GM12892 (cell line): ENCODE data around the gene CPLX1.

ENCODE experiments used
- DNase-seq: peaks from one replicate; pipeline ENCODE4 v3.0.0; 2011; ENCODE audit not compliant: insufficient read length
- FAIRE-seq: peaks from 2 replicates; lab custom pipeline; 2011; peaks lifted over from hg19 to GRCh38; lab: Jason Lieb, UNC
- POLR2A ChIP-seq: IDR thresholded peaks from 2 replicates; pipeline ENCODE4 v1.6.1; 2011; ENCODE audit warnings: low read depth, low read length, control low read depth
- POLR2AphosphoS5 ChIP-seq: IDR thresholded peaks from 2 replicates; pipeline ENCODE4 v1.6.1; 2011; ENCODE audit warnings: low read depth, low read length, control low read depth
- TAF1 ChIP-seq: IDR thresholded peaks from 2 replicates; pipeline ENCODE4 v1.6.1; 2011; ENCODE audit warnings: low read depth, mild to moderate bottlenecking, control low read depth, low read length, borderline replicate concordance

The CPLX1 gene

DNA sequence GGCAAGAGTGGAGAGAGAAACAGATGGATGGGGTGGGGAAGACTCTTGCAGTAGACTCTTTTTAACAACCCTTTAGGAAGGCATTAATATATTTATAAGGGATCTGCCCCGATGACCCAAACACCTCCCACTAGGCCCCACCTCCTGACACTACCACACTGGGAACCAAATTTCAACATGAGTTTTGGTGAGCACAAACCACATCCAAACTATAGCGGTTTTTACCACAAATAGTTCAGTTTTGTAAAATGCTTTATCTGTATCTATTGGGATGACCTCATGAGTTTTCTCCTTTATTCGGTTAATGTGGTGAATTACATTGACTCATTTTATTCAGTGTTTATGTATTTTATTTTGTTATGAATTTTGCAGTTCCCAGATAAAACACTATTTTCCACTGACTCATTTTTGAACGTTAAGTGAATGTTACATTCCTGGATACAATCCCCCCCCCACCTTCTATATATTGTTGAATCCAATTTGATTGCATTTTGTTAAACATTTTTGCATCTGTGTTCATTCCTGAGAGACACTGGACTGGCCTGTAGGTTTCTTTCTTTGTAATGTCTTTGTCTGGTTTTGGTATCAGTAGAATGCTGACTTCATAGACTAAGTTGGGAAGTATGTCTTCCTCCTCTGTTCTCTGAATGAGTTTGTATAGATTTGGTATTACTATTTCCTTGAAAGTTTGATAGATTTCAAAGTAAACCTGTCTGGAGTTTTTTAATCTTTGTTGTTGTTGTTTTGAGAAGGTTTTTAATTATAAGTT lies 13.9 kb upstream of the CPLX1 start:
- no peak for TF ChIP-seq POLR2A
- TF ChIP-seq POLR2AphosphoS5: no peak
- no peak for TF ChIP-seq TAF1
- FAIRE-seq (no peak), DNase-seq (no peak)

DNA sequence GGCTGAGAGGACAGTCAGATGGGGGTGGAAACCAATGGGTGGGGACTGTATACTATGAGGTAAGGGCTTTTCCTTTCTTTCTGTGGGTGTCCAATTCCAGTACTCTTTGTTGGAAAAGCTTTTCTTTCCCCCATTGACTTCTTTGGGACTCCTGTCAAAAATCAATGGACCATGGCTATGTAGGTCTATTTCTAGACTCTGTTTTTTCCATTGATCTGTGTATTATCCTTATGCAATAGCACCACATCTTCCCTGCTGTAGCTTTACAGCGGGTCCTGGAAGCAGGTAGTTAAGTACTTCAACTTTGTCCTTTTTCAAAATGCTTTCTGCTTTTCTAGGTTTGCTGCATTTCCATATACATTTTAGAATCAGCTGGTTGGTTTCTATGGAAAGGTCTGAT lies 11.8 kb upstream of the CPLX1 start:
- DNase-seq (no peak), FAIRE-seq (no peak)
- TF ChIP-seq POLR2AphosphoS5: no peak
- TF ChIP-seq TAF1: no peak
- TF ChIP-seq POLR2A: no peak

DNA sequence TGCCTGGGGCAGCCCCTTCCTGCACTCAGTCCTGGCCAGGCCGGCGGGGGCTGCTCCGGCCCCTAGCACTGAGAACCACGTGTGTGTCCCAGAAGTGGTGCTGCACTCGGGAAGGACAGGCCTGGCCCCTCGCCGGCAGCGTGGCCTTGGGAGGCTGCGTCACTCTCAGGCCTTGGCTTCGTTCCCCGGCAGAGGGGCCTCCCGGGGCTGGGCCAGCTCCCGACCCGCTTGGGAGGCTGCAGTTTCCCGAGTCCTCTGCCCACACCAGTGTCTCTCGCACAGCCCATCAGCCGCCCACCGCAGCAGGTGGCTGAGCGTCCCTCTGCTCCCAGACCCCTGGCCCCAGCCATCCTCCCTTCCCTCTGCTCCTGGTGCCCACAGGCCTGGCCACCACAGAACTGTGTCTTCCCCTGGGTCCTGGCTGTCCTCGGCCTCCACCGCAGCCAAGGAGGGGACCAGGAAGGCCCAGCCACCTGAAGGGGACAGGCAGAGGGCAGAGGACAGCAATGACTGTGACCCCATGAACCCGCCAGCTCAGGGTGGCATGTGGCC lies 10.9 kb upstream of the CPLX1 start:
- DNase-seq: no peak
- TF ChIP-seq POLR2A: no peak
- no peak for TF ChIP-seq POLR2AphosphoS5
- no peak for TF ChIP-seq TAF1
- no peak for FAIRE-seq

DNA sequence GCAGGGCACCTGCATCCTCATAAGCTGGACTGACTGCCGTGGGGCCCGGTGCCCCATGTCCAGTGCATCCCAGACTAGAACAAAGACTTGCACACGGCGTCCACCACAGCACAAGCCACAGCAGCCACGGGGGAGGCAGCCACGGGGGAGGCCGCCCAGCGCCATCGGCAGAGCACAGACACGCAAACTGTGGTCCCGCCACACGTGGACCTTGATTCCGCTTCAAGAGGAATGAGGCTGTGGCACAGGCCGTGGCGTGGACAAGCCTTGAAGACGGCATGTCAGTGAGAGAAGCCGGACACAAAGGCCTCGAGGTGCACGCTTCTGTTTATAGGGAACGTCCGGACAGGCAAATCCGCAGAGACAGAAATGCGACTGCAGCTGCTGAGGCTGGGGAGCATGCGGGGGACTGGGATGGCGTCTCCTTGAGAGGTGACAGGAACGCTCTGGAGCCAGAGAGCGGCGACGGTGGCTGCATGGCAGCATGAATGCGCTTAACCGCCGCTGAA lies 10.1 kb upstream of the CPLX1 start:
- TF ChIP-seq TAF1 (no peak), POLR2A (no peak), POLR2AphosphoS5 (no peak)
- no peak for FAIRE-seq
- DNase-seq: no peak

DNA sequence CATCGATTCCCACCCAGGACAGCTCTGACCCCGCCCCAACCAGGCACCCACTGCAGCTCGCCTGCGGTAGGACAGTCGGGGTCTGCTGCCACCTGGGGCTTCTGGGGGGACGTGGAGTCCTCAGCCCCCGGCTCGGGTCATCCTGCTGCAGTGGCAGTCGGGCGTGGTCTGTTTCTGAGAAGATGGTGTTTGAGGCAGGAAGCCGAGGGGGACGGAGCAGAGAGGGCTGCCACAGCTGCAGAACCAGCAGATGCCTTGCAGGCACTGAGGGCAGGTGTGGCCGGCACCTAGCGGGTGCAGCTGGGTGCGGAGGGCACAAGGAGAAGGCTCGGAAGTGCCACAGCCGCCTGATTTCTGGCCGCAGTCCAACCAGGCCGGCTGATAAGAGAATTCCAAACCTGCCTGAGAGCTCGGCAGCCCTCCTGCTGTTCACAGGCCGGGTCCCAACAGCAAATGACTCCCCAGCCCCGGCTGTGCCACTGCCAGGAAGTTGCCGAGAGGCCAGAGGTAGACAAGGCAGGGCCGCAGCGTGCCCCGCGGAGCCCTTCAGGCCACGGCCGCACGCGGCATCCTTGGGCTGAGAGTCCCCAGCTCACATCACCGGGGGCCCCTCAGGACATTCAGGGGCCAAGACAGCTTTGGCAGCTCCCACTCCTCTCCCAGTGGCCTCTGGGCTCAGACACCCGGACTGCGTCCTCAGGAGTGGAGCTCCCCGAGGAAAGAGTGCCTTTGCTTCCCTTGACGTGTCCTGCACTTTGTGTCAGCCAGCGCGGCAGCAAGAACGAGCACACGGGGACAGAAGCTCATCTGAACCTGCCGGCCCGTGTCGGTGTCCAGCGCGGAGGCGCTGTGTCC lies 9.4 kb upstream of the CPLX1 start:
- no peak for FAIRE-seq

DNA sequence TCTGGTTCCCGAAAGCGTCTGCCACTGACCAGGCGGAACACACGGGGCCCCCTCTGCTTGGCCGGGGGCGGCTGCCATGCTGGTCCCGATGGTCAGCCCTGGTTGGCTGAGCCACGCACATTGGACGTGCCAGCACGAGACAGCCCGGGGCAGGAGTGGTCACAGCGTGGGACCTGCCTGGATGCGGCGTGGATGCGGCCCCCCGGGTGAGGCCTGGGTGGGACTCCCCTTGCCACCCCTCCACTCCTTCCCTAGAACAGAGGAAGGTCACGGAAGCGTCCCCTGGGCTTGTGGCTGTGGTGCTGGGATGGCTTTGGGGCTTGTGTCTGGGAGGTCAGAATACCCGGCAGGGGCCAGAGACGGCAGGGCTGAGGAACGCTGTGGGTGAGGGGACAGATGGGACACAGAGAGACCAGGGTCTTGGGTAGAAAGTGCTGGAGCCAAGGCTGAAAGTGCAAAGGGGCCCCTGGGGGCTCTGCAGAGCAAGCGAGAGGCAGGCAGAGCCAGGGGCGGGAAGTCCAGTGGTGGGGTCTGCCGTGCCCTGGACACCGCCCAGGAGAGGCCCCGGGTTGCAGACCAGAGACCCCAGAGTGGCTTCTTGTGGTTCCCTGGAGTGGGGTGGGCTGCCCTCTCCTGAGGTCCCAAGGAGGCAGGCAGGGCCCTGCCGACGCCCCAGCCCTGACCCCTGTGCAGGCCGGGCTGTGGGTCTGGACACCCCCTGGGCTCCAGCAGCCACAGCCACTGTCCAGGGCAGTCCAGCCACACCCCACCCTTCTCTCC lies 8.6 kb upstream of the CPLX1 start:
- TF ChIP-seq POLR2A (no peak), POLR2AphosphoS5 (no peak)
- DNase-seq: no peak
- no peak for FAIRE-seq

More for the DNA sequence above, 9.4 kb upstream of the CPLX1 start:
- no peak for DNase-seq
- no peak for TF ChIP-seq TAF1
- TF ChIP-seq POLR2AphosphoS5: no peak
- TF ChIP-seq POLR2A: no peak

DNA sequence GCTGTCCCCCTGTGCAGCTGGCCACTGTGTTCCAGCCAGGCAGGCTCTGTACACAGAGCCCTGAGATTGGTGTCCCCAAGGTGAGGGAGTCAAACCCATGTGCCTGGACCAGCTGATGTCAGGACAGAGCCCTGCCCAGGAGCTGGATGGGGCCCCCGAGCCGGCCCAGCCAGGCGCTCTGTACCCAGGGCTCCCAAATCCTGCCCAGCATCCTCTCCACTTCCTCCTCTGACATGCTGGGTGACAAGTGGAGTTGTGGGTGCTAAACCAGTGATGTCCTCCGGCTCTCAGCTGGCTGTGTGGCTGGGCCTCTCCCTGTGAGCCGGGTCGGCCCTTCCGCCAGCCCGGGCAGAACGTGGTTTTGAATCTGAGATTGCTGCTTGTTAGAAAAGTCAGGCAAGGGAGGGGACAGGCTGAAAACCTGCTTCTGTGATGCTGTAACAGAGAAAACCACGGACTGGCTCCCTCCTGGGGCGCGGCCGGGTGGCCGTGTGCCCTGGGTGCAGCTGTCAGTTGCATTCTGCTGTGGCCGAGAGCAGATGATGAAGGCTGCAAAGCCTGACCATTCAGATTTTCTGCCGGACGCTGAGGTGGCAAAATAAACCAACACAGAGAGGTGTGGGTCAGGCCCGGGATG lies 7.9 kb upstream of the CPLX1 start:
- no peak for FAIRE-seq
- TF ChIP-seq POLR2AphosphoS5 (no peak), TAF1 (no peak), POLR2A (no peak)
- DNase-seq: no peak

DNA sequence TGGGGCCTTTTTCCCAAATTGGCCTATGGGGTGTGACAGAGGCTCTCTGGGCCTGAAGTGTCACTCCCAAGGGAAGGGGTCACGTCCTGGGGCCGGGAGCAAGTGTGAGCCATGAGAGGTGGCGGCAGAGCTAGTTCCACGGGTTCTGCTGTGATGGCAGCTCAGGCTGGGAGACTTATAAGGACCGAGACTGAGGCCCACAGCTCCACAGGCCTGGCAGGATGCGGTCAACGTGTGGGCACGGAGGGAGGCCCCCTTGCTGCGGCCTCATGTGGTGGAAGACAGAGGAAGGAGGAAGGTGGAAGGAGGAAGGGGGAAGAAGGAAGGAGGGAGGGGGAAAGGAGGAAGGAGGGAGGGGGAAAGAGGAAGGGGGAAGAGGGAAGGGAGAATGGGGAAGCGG lies 7.2 kb upstream of the CPLX1 start:
- TF ChIP-seq POLR2A (no peak), TAF1 (no peak), POLR2AphosphoS5 (no peak)
- FAIRE-seq: no peak
- DNase-seq: no peak

DNA sequence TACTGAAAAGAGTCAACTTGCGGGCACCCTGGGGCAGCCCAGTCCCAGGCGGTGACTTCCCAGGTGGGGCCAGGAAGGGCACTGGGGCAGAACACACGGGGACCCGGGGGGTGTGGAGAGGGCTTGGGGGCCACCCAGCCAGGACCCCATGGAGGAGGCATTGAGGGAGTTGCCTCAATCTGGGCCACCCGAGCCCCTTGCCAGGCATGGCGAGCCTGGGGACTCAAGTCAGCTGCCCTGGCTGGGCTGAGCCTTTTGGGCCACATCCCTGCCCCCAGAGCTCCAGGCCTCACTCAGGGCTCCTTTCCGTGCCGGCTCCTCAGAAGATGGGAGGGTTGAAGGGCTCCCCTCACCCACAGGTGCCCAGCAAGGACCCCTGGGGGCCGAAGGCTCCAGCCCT lies 6.6 kb upstream of the CPLX1 start:
- TF ChIP-seq POLR2A: no peak
- no peak for TF ChIP-seq POLR2AphosphoS5
- TF ChIP-seq TAF1: no peak
- DNase-seq (no peak), FAIRE-seq (no peak)

DNA sequence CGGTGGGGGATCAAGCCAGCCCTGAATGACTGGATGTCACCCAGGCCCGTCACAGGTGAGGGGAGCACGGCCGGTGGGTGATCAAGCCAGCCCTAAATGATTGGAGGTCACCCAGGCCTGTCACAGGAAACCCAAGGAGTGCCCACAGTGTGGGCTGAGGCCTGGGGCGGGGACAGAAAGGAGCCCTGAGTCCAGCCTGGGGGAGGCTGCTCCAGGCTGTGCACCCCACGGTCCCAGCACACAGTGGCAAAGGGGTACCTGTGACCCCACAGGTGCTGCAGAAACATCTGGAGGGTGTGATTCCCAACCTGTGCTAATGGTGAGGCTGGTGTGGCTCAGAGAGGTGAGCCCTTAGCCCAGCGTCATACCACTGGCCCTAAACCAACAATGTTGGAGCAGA lies 6.2 kb upstream of the CPLX1 start:
- TF ChIP-seq TAF1 (no peak), POLR2A (no peak), POLR2AphosphoS5 (no peak)
- DNase-seq (no peak), FAIRE-seq (no peak)
